H9 (cell line): Measurements from ENCODE around the gene AKT1. TPM values are rescaled to one million over a fixed set of nuclear protein-coding genes. Genes with fewer than 3 reads are reported as not detected.

Experiments used
- DNase-seq: peaks from one replicate; pipeline ENCODE4 v3.0.0-alpha.2; 2017
- H2AFZ ChIP-seq: one replicate; pipeline ENCODE4 v1.6.1; 2013; ENCODE audit warnings: mild to moderate bottlenecking, low read length, control low read depth, moderate library complexity
- H2AK5ac ChIP-seq: 2 replicates; pipeline ENCODE4 v1.6.1; 2013; ENCODE audit warnings: low read length, control low read depth, mixed read lengths; ENCODE audit not compliant: insufficient read length
- H2BK120ac ChIP-seq: one replicate; pipeline ENCODE4 v1.6.1; 2013; ENCODE audit warnings: low read depth, mild to moderate bottlenecking, low read length, control low read depth, inconsistent platforms; ENCODE audit not compliant: poor library complexity, severe bottlenecking
- H2BK12ac ChIP-seq: 2 replicates; pipeline ENCODE4 v1.6.1; 2013; ENCODE audit warnings: low read length, control low read depth, mixed read lengths, low read depth; ENCODE audit not compliant: insufficient read length
- H2BK15ac ChIP-seq: 2 replicates; pipeline ENCODE4 v1.6.1; 2013; ENCODE audit warnings: low read depth, low read length, control low read depth
- H2BK20ac ChIP-seq: one replicate; pipeline ENCODE4 v1.6.1; 2013; ENCODE audit warnings: low read depth, mild to moderate bottlenecking, low read length, control low read depth, inconsistent platforms; ENCODE audit not compliant: poor library complexity, severe bottlenecking
- H2BK5ac ChIP-seq: 2 replicates; pipeline ENCODE4 v1.6.1; 2013; ENCODE audit warnings: low read length, control low read depth, mixed read lengths; ENCODE audit not compliant: insufficient read length
- H3K14ac ChIP-seq: 2 replicates; pipeline ENCODE4 v1.6.1; 2013; ENCODE audit warnings: low read length, control low read depth; ENCODE audit not compliant: insufficient read depth
- H3K18ac ChIP-seq: 2 replicates; pipeline ENCODE4 v1.6.1; 2013; ENCODE audit warnings: low read depth, mild to moderate bottlenecking, mixed read lengths, low read length, control low read depth; ENCODE audit not compliant: insufficient read length
- H3K23ac ChIP-seq: 2 replicates; pipeline ENCODE4 v1.6.1; 2013; ENCODE audit warnings: low read length, control low read depth, mixed read lengths, low read depth; ENCODE audit not compliant: insufficient read length
- H3K23me2 ChIP-seq: 2 replicates; pipeline ENCODE4 v1.6.1; 2013; ENCODE audit warnings: low read depth, mild to moderate bottlenecking, mixed read lengths, low read length, control low read depth; ENCODE audit not compliant: insufficient read length, poor library complexity, severe bottlenecking
- H3K27ac ChIP-seq: 2 replicates; pipeline ENCODE4 v1.5.1; 2013; ENCODE audit warnings: low read length, control low read depth, mixed read lengths, low read depth; ENCODE audit not compliant: insufficient read length
- H3K27me3 ChIP-seq: 2 replicates; pipeline ENCODE4 v1.6.1; 2013; ENCODE audit warnings: low read length, control low read depth, inconsistent platforms; ENCODE audit not compliant: insufficient read depth
- H3K4ac ChIP-seq: 2 replicates; pipeline ENCODE4 v1.6.1; 2013; ENCODE audit warnings: low read depth, mild to moderate bottlenecking, control low read depth, inconsistent platforms, low read length, moderate library complexity
- H3K4me1 ChIP-seq: 2 replicates; pipeline ENCODE4 v1.6.1; 2013; ENCODE audit warnings: low read length, control low read depth, inconsistent platforms; ENCODE audit not compliant: insufficient read depth
- H3K4me2 ChIP-seq: 2 replicates; pipeline ENCODE4 v1.6.1; 2013; ENCODE audit warnings: low read length, control low read depth, mixed read lengths; ENCODE audit not compliant: insufficient read length, insufficient read depth
- H3K56ac ChIP-seq: 2 replicates; pipeline ENCODE4 v1.6.1; 2013; ENCODE audit warnings: low read depth, mild to moderate bottlenecking, mixed read lengths, low read length, control low read depth; ENCODE audit not compliant: insufficient read length
- H3K79me1 ChIP-seq: 2 replicates; pipeline ENCODE4 v1.6.1; 2013; ENCODE audit warnings: low read depth, mild to moderate bottlenecking, moderate library complexity, low read length, control low read depth, inconsistent platforms; ENCODE audit not compliant: insufficient read depth, poor library complexity, severe bottlenecking
- H3K79me2 ChIP-seq: 2 replicates; pipeline ENCODE4 v1.6.1; 2013; ENCODE audit warnings: low read length, control low read depth, inconsistent platforms; ENCODE audit not compliant: insufficient read depth
- H3K9ac ChIP-seq: 2 replicates; pipeline ENCODE4 v1.6.1; 2013; ENCODE audit warnings: low read length, control low read depth, mixed read lengths; ENCODE audit not compliant: insufficient read length; ENCODE audit errors: extremely low read depth
- H3K9me3 ChIP-seq: one replicate; pipeline ENCODE4 v1.6.1; 2013; ENCODE audit warnings: low read depth, low read length, inconsistent platforms; ENCODE audit not compliant: control insufficient read depth
- H3T11ph ChIP-seq: one replicate; pipeline ENCODE4 v1.6.1; 2013; ENCODE audit warnings: mild to moderate bottlenecking, low read length, control low read depth, inconsistent platforms
- H4K20me1 ChIP-seq: one replicate; pipeline ENCODE4 v1.6.1; 2013; ENCODE audit not compliant: control insufficient read depth, insufficient read length, insufficient read depth
- H4K5ac ChIP-seq: 2 replicates; pipeline ENCODE4 v1.6.1; 2013; ENCODE audit warnings: low read depth, mild to moderate bottlenecking, mixed read lengths, low read length, control low read depth; ENCODE audit not compliant: insufficient read length
- H4K8ac ChIP-seq: replicated peaks from 2 replicates; pipeline ENCODE4 v1.6.1; 2013; ENCODE audit warnings: low read length, control low read depth, mixed read lengths, low read depth; ENCODE audit not compliant: insufficient read length
- H4K91ac ChIP-seq: 2 replicates; pipeline ENCODE4 v1.6.1; 2013; ENCODE audit warnings: low read depth, mild to moderate bottlenecking, moderate library complexity, mixed read lengths, low read length, control low read depth; ENCODE audit not compliant: insufficient read length
- H3K27ac Mint-ChIP-seq, 3 experiments: 2 replicates in 2 of 3; 3 replicates in 1 of 3; pipeline ENCODE4 v1.8.0; 2020 to 2021; ENCODE audit warnings: mixed read lengths in 3 of 3, mild to moderate bottlenecking in 1 of 3, moderate library complexity in 1 of 3
- H3K27me3 Mint-ChIP-seq: 2 replicates; pipeline ENCODE4 v1.8.0; 2021; ENCODE audit warnings: low read depth, mild to moderate bottlenecking, moderate library complexity, mixed read lengths
- H3K36me3 Mint-ChIP-seq, 3 experiments: 2 replicates in 2 of 3; 3 replicates in 1 of 3; pipeline ENCODE4 v1.8.0; 2020 to 2021; ENCODE audit warnings: low read depth in 3 of 3, mixed read lengths in 3 of 3; ENCODE audit not compliant: insufficient read depth in 1 of 3
- H3K4me1 Mint-ChIP-seq, 2 experiments: 2 replicates each; pipeline ENCODE4 v1.8.0; 2020; ENCODE audit warnings: mixed read lengths in 2 of 2
- H3K4me3 Mint-ChIP-seq, 2 experiments: 2 replicates in 1 of 2; 3 replicates in 1 of 2; pipeline ENCODE4 v1.8.0; 2020 to 2021; ENCODE audit warnings: mild to moderate bottlenecking in 2 of 2, mixed read lengths in 2 of 2, moderate library complexity in 1 of 2
- H3K9me3 Mint-ChIP-seq, 2 experiments: 2 replicates in 1 of 2; 3 replicates in 1 of 2; pipeline ENCODE4 v1.8.0; 2020; ENCODE audit warnings: mild to moderate bottlenecking in 2 of 2, mixed read lengths in 2 of 2, moderate library complexity in 1 of 2
- whole genome bisulfite sequencing: extraction: QIAGEN DNeasy Blood & Tissue Kit; methylation state at CpG from one replicate; pipeline ENCODE4 v1.1.7; 2013; ENCODE audit warnings: missing lambda C conversion rate, low lambda C conversion rate, mixed read lengths; ENCODE audit not compliant: insufficient read length; ENCODE audit errors: extremely low coverage; 5-methylcytosine and 5-hydroxymethylcytosine counted together
- total RNA-seq: library from RNA; stranded (reverse); gene quantifications from 2 replicates; pipeline ENCODE4 v1.2.1, GENCODE V29; 2021
- TF ChIP-seq, protein P1 (sequence below): fragments of 200-600 bp; sonication (generic); conservative IDR thresholded peaks from 3 replicates; pipeline ENCODE4 v1.8.0; 2021; ENCODE audit warnings: antibody characterized with exemption, mild to moderate bottlenecking

The AKT1 gene
- total RNA-seq, 1 experiment from 2014 or later: 101 TPM

DNA sequence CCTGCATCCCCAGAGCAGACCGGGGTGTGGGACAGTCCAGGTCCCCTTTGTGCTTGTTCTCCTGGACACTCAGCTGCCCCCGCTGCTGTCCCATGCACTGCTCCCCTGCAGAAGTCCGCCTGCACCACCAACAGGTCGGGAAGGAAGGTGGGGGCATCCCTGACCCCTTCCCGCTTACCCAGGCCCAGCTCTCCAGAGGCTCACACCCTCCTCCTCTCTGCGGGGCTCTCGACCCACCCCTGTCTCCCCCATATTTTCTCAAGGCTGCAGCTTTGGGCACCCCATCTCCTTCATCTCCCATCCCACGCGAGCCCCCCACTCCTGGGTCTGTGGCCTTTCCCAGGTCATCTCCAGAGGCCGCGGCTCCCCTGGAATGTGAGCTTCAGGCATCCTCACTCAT, 14.8 kb upstream of the AKT1 start:
- Histone ChIP-seq H4K5ac (no peak overlapping the region), H3K23ac (no peak overlapping the region), H3K4me1 (no peaks in the 10 kb centered on the region), H2AFZ (no peak overlapping the region), H2BK20ac (no peak overlapping the region), H2AK5ac (no peak overlapping the region), H2BK120ac (no peak overlapping the region), H4K91ac (no peak overlapping the region), H3T11ph (no peak overlapping the region), H3K9ac (no peak overlapping the region), H3K23me2 (peaks cover 3% of the 10 kb centered on the region), H3K18ac (no peak overlapping the region), H3K27ac (no peak overlapping the region), H3K79me2 (no peaks in the 10 kb centered on the region; the same call in 1 of the 2 replicates), H2BK5ac (no peak overlapping the region), H3K27me3 (no peaks in the 10 kb centered on the region), H3K79me1 (no peaks in the 10 kb centered on the region), H2BK15ac (no peak overlapping the region), H3K56ac (no peak overlapping the region), H3K4me2 (no peak overlapping the region), H4K8ac (no peak overlapping the region), H4K20me1 (no peaks in the 10 kb centered on the region), H3K4ac (no peak overlapping the region), H2BK12ac (no peak overlapping the region), H3K14ac (no peak overlapping the region), H3K9me3 (no peaks in the 10 kb centered on the region)
- Mint-ChIP-seq H3K27me3 (peaks cover 15% of the 10 kb centered on the region), H3K4me3 (no peak overlapping the region), H3K36me3 (no peaks in the 10 kb centered on the region; a peak in 1 of 7 replicates), H3K4me1 (no peaks in the 10 kb centered on the region), H3K9me3 (peaks cover 4 to 5% of the 10 kb centered on the region in 2 experiments; a peak in 3 of 5 replicates), H3K27ac (no peak overlapping the region)
- no CpG with 5 or more reads among the region's 11 CpGs for WGBS
- DNase-seq: no peak
- TF ChIP-seq, protein P1, sequence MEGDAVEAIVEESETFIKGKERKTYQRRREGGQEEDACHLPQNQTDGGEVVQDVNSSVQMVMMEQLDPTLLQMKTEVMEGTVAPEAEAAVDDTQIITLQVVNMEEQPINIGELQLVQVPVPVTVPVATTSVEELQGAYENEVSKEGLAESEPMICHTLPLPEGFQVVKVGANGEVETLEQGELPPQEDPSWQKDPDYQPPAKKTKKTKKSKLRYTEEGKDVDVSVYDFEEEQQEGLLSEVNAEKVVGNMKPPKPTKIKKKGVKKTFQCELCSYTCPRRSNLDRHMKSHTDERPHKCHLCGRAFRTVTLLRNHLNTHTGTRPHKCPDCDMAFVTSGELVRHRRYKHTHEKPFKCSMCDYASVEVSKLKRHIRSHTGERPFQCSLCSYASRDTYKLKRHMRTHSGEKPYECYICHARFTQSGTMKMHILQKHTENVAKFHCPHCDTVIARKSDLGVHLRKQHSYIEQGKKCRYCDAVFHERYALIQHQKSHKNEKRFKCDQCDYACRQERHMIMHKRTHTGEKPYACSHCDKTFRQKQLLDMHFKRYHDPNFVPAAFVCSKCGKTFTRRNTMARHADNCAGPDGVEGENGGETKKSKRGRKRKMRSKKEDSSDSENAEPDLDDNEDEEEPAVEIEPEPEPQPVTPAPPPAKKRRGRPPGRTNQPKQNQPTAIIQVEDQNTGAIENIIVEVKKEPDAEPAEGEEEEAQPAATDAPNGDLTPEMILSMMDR: no peak
